ENCODE data around the gene SDC3. TPM values are rescaled to one million over a fixed set of nuclear protein-coding genes. Genes with fewer than 3 reads are reported as not detected.

Gene SDC3
- total RNA-seq, 4 donors from 2014 or later = 2.9 to 11.6 (median 5.1) TPM

GRCh38 chr1:30901798-30902581, 6.6 kb downstream of the SDC3 start:
- intact Hi-C loops (cut with DNase I) = no loop called here
- peak overlapping the region; percentile 48 to 81 (median 70) for H3K27ac ChIP-seq
- TF ChIP-seq CTCF (IDR thresholded peaks at IDR 0.05) (no peak), POLR2A (IDR thresholded peaks at IDR 0.05) (no peak)
- H3K4me3 ChIP-seq = no peak overlapping the region
- no peaks in the 10 kb centered on the region for H3K9me3 ChIP-seq
- H3K4me1 ChIP-seq = peaks cover 5 to 43% (median 18%) of the 10 kb centered on the region in 3 donors
- no peaks in the 10 kb centered on the region for H3K36me3 ChIP-seq
- WGBS, 2 donors = 35 to 81% methylated on average over 3 to 4 of the region's 11 CpGs
- H3K27me3 ChIP-seq = peaks cover 0 to 4% (median 0%) of the 10 kb centered on the region in 4 donors
- DNase-seq = no peak

- TF ChIP-seq CTCF (IDR thresholded peaks at IDR 0.05) (no peak), POLR2A (IDR thresholded peaks at IDR 0.05) (no peak)
- Histone ChIP-seq H3K27me3 (no peaks in the 10 kb centered on the region), H3K36me3 (no peaks in the 10 kb centered on the region), H3K27ac (peak overlapping the region in 3 of 4 donors; percentile 67 to 81 (median 74)), H3K9me3 (no peaks in the 10 kb centered on the region), H3K4me1 (peaks cover 5 to 40% (median 18%) of the 10 kb centered on the region in 3 donors), H3K4me3 (no peak overlapping the region)
- intact Hi-C loops (cut with DNase I) = no loop called here
- 57 to 80% methylated on average over 1 of the region's 3 CpGs for whole genome bisulfite sequencing, 2 donors
- no peak for DNase-seq
Observed at GRCh38 chr1:30900931-30901560, 7.5 kb downstream of the SDC3 start.

DNA sequence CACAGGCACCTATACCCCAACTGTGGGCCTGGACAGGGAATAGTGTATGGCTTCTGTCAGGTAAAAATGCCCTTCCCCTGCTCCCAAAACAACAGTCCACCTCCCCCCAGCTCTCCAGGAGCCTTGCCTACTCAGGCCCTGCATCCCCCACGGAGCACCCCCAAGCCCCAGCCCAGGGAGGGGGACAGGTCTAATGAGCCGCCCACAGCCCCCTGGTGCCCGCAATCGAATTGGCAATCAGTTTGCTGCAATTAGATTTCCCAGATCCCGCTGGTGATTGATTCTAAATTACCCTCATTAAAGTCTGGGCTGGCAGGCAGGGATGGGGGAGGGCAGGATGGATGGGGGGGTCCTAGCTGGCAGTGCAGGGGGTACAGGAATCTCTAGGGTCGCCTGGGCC, 8.1 kb downstream of the SDC3 start:
- H3K27ac ChIP-seq = peak overlapping the region in 3 of 4 donors; percentile 67 to 81 (median 74)
- H3K36me3 ChIP-seq = no peaks in the 10 kb centered on the region
- peaks cover 5 to 41% (median 18%) of the 10 kb centered on the region in 3 donors for H3K4me1 ChIP-seq
- H3K27me3 ChIP-seq = no peaks in the 10 kb centered on the region
- DNase-seq = no peak
- no peak for TF ChIP-seq POLR2A (IDR thresholded peaks at IDR 0.05)
- TF ChIP-seq CTCF (IDR thresholded peaks at IDR 0.05) = no peak
- WGBS, 2 donors = 79 to 80% methylated on average over 1 to 3 of the region's 6 CpGs
- intact Hi-C loops (cut with DNase I) = no loop called here
- H3K4me3 ChIP-seq = no peak overlapping the region
- H3K9me3 ChIP-seq = no peaks in the 10 kb centered on the region

GRCh38 chr1:30899577-30900389, 8.8 kb downstream of the SDC3 start:
- Histone ChIP-seq H3K27me3 (no peaks in the 10 kb centered on the region), H3K27ac (peak overlapping the region in 2 of 4 donors; percentile 43 to 74), H3K4me1 (peaks cover 5 to 43% (median 18%) of the 10 kb centered on the region in 3 donors), H3K4me3 (no peak overlapping the region), H3K36me3 (no peaks in the 10 kb centered on the region), H3K9me3 (no peaks in the 10 kb centered on the region)
- intact Hi-C loops (cut with DNase I) = no loop called here
- 71 to 74% methylated on average over 7 to 13 of the region's 13 CpGs for WGBS, 2 donors
- TF ChIP-seq CTCF (IDR thresholded peaks at IDR 0.05) = no peak
- TF ChIP-seq POLR2A (IDR thresholded peaks at IDR 0.05) = no peak
- no peak for DNase-seq
